ENCODE results near the gene UBAP1L. TPM values are rescaled to one million over a fixed set of nuclear protein-coding genes. Genes with fewer than 3 reads are reported as not detected.
A peak's percentile ranks its signal among the peaks of the same experiment; 100 is the strongest.

UBAP1L gene
- total and polyA plus RNA-seq, 2 experiments from 2014 or later = 0.43 to 0.89 TPM

DNA sequence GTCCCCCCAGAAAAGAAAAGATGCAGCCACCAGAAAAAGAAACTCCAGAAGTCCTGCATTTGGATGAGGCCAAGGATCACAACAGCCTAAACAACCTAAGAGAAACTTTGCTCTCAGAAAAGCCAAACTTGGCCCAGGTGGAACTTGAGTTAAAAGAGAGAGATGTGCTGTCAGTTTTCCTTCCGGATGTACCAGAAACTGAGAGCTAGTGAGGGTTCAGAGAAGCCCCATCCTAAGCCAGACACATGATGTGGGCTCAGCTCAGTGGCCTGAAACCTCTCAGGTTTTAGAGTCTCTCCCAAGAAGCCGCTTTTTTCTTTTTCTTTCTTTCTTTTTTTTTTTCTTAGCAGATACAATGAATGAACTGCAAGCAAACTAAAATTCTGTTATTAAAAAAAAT is 62.0 kb downstream of the UBAP1L start:
- TF ChIP-seq EZH2 (IDR thresholded peaks at IDR 0.05; ENCODE audit: insufficient read depth, poor library complexity, severe bottlenecking) (no peak), EZH2phosphoT487 (IDR thresholded peaks at IDR 0.05; ENCODE audit: insufficient read depth, low read depth) (no peak)
- Histone ChIP-seq H3K4me1 (ENCODE audit: insufficient read depth) (peaks cover 4% of the 10 kb centered on the region; the same call in 1 of the 2 replicates), H3K4me2 (ENCODE audit: unreplicated experiment) (no peak overlapping the region), H3K27me3 (replicated peaks; ENCODE audit: insufficient read depth) (no peaks in the 10 kb centered on the region), H3K79me2 (ENCODE audit: insufficient read depth) (no peaks in the 10 kb centered on the region), H3K9ac (no peak overlapping the region), H3K9me2 (ENCODE audit: insufficient read depth) (no peaks in the 10 kb centered on the region), H4K20me1 (ENCODE audit: insufficient read depth) (no peaks in the 10 kb centered on the region), H2AFZ (no peak overlapping the region), H3K27ac (no peak overlapping the region), H3K9me3 (ENCODE audit: low read depth) (no peaks in the 10 kb centered on the region), H3F3A (ENCODE audit: insufficient read depth) (no peaks in the 10 kb centered on the region; the same call in none of the 2 replicates), H3K36me3 (ENCODE audit: low read depth) (no peaks in the 10 kb centered on the region), H3K4me3 (no peak overlapping the region)
- no peak for DNase-seq
- in situ Hi-C loops (cut with MboI) = no loop called here
- WGBS, 2 experiments (ENCODE audit: low coverage in 1 of 2, low lambda C conversion rate in 2 of 2, missing lambda C conversion rate in 2 of 2) = 70 to 87% methylated on average over 2 of the region's 2 CpGs

DNA sequence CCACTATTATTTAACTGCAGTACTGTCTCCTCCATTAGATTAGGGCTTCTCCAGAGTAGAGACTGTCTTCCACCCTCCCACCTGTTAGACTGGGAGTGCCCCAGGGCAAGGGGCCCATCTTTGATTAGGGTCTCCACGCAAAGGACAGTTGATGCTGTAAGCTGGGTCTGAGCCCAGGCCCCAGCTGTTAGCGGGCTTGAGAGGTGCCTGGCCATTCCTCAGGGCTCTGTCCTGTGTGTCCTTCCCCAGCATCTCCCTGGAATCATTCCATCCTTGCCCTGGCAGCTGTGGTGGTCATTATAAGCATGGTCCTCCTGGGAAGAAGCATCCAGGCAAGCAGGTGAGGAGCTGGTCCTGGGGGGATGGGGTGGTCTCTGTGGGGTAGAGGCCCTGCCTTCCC is 63.7 kb downstream of the UBAP1L start:
- Histone ChIP-seq H3K4me1 (ENCODE audit: insufficient read depth) (peaks cover 4% of the 10 kb centered on the region; the same call in 1 of the 2 replicates), H3K79me2 (ENCODE audit: insufficient read depth) (no peaks in the 10 kb centered on the region), H3K4me2 (ENCODE audit: unreplicated experiment) (no peak overlapping the region), H3K9ac (no peak overlapping the region), H3K9me3 (ENCODE audit: low read depth) (no peaks in the 10 kb centered on the region), H3K27me3 (replicated peaks; ENCODE audit: insufficient read depth) (no peaks in the 10 kb centered on the region), H3K4me3 (no peak overlapping the region), H4K20me1 (ENCODE audit: insufficient read depth) (no peaks in the 10 kb centered on the region), H3K9me2 (ENCODE audit: insufficient read depth) (no peaks in the 10 kb centered on the region), H3F3A (ENCODE audit: insufficient read depth) (no peaks in the 10 kb centered on the region; the same call in 1 of the 2 replicates), H3K36me3 (ENCODE audit: low read depth) (no peaks in the 10 kb centered on the region), H2AFZ (no peak overlapping the region), H3K27ac (no peak overlapping the region)
- 83 to 92% methylated on average over 2 of the region's 2 CpGs for WGBS, 2 experiments (ENCODE audit: low coverage in 1 of 2, low lambda C conversion rate in 2 of 2, missing lambda C conversion rate in 2 of 2)
- TF ChIP-seq EZH2 (IDR thresholded peaks at IDR 0.05; ENCODE audit: insufficient read depth, poor library complexity, severe bottlenecking) (no peak), EZH2phosphoT487 (IDR thresholded peaks at IDR 0.05; ENCODE audit: insufficient read depth, low read depth) (no peak)
- in situ Hi-C loops (cut with MboI) = no loop called here
- DNase-seq = no peak

DNA sequence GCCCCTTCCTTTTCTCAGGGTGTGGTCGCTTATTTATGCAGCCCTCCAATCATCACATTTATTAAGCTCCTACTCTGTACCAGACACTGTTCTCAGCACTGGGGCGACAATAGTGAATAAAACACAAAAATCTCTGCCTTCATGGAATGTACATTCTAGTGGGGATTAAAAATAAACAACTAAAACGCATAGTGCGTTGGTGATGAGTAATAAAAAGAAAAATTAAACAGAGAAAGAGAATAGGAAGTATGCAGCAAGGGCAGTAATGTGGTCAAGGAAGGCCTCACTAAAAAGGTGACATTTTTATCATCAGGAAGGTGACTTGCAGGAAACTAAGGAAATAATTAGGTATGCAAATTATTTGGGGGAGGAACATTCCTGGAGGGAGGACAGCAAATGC is 64.7 kb downstream of the UBAP1L start:
- H3K4me3 ChIP-seq = no peak overlapping the region
- in situ Hi-C loops (cut with MboI) = no loop called here
- H3K4me2 ChIP-seq (ENCODE audit: unreplicated experiment) = no peak overlapping the region
- no peaks in the 10 kb centered on the region for H3F3A ChIP-seq (ENCODE audit: insufficient read depth)
- no peaks in the 10 kb centered on the region for H3K9me2 ChIP-seq (ENCODE audit: insufficient read depth)
- H3K79me2 ChIP-seq (ENCODE audit: insufficient read depth) = no peaks in the 10 kb centered on the region
- WGBS, 2 experiments (ENCODE audit: low coverage in 1 of 2, low lambda C conversion rate in 2 of 2, missing lambda C conversion rate in 2 of 2) = 67 to 83% methylated on average over 4 of the region's 4 CpGs
- DNase-seq = no peak
- H3K9ac ChIP-seq = no peak overlapping the region
- H3K9me3 ChIP-seq (ENCODE audit: low read depth) = no peaks in the 10 kb centered on the region
- H3K4me1 ChIP-seq (ENCODE audit: insufficient read depth) = peaks cover 4% of the 10 kb centered on the region; the same call in 1 of the 2 replicates
- no peak overlapping the region for H2AFZ ChIP-seq
- TF ChIP-seq EZH2 (IDR thresholded peaks at IDR 0.05; ENCODE audit: insufficient read depth, poor library complexity, severe bottlenecking) (no peak), EZH2phosphoT487 (IDR thresholded peaks at IDR 0.05; ENCODE audit: insufficient read depth, low read depth) (no peak)
- H3K36me3 ChIP-seq (ENCODE audit: low read depth) = no peaks in the 10 kb centered on the region
- no peak overlapping the region for H3K27ac ChIP-seq
- no peaks in the 10 kb centered on the region for H3K27me3 ChIP-seq (replicated peaks; ENCODE audit: insufficient read depth)
- H4K20me1 ChIP-seq (ENCODE audit: insufficient read depth) = no peaks in the 10 kb centered on the region

DNA sequence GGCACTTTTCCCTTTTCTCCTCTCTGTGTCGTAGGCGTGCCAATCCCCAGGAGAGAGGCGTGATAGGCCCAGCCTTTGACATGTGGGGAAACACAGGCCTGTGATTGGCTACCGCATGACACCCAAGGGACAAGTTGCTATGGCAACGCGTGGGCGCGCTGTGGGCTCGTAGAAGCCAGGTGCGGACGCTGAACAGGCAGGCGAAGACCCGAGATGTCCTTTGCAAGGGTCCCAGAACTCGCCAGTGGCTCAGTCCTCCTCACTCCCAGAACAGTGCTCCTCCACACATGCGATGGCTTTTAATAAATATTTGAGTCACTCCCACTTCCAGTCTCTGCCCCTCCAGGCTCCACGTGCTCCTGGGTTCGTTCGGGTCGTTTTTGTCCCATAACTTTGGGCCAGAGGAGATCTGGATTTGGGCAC is 65.6 kb downstream of the UBAP1L start:
- H3K36me3 ChIP-seq (ENCODE audit: low read depth) = no peaks in the 10 kb centered on the region
- peak overlapping the region; percentile 43 for H3K4me2 ChIP-seq (ENCODE audit: unreplicated experiment)
- H3K27me3 ChIP-seq (replicated peaks; ENCODE audit: insufficient read depth) = no peaks in the 10 kb centered on the region
- H4K20me1 ChIP-seq (ENCODE audit: insufficient read depth) = no peaks in the 10 kb centered on the region
- no peaks in the 10 kb centered on the region for H3K9me3 ChIP-seq (ENCODE audit: low read depth)
- in situ Hi-C loops (cut with MboI) = no loop called here
- peak; percentile 93 for DNase-seq
- peaks cover 11% of the 10 kb centered on the region; the same call in 1 of the 2 replicates for H3K4me1 ChIP-seq (ENCODE audit: insufficient read depth)
- no peaks in the 10 kb centered on the region for H3K79me2 ChIP-seq (ENCODE audit: insufficient read depth)
- H2AFZ ChIP-seq = peak overlapping the region; percentile 57
- H3K9me2 ChIP-seq (ENCODE audit: insufficient read depth) = no peaks in the 10 kb centered on the region
- peak overlapping the region; percentile 61 for H3K4me3 ChIP-seq
- H3K27ac ChIP-seq = no peak overlapping the region
- H3F3A ChIP-seq (ENCODE audit: insufficient read depth) = peaks cover 5% of the 10 kb centered on the region; the same call in 1 of the 2 replicates
- 11 to 12% methylated on average over 19 of the region's 19 CpGs for WGBS, 2 experiments (ENCODE audit: low coverage in 1 of 2, low lambda C conversion rate in 2 of 2, missing lambda C conversion rate in 2 of 2)
- TF ChIP-seq EZH2 (IDR thresholded peaks at IDR 0.05; ENCODE audit: insufficient read depth, poor library complexity, severe bottlenecking) (no peak), EZH2phosphoT487 (IDR thresholded peaks at IDR 0.05; ENCODE audit: insufficient read depth, low read depth) (no peak)
- H3K9ac ChIP-seq = no peak overlapping the region

DNA sequence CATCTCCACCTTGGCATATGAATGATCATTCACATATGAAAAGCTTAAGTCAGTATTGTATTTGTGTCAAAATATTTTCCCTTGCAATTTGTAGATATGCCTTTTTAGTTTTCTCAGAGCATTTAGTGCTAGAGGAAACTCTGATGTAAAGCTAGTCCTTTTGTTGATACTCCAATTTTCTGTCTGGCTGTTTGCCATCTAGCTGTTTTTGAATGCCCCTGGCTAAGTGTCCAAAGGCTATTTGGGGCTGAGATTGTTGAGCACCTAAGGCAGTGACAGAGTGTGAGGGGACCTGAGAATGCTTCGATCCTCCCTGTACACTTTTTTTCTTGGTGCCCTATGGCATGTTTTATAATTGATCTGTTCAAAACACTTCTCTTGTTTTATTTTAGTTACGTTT is 66.8 kb downstream of the UBAP1L start:
- DNase-seq = no peak
- Histone ChIP-seq H4K20me1 (ENCODE audit: insufficient read depth) (no peaks in the 10 kb centered on the region), H3K27me3 (replicated peaks; ENCODE audit: insufficient read depth) (no peaks in the 10 kb centered on the region), H3K36me3 (ENCODE audit: low read depth) (no peaks in the 10 kb centered on the region), H2AFZ (no peak overlapping the region), H3K27ac (no peak overlapping the region), H3K4me1 (ENCODE audit: insufficient read depth) (peaks cover 22% of the 10 kb centered on the region), H3F3A (ENCODE audit: insufficient read depth) (peaks cover 15% of the 10 kb centered on the region; the same call in 1 of the 2 replicates), H3K9me3 (ENCODE audit: low read depth) (no peaks in the 10 kb centered on the region), H3K79me2 (ENCODE audit: insufficient read depth) (no peaks in the 10 kb centered on the region), H3K9ac (no peak overlapping the region), H3K9me2 (ENCODE audit: insufficient read depth) (no peaks in the 10 kb centered on the region), H3K4me3 (no peak overlapping the region), H3K4me2 (ENCODE audit: unreplicated experiment) (no peak overlapping the region)
- whole genome bisulfite sequencing, 2 experiments (ENCODE audit: low coverage in 1 of 2, low lambda C conversion rate in 2 of 2, missing lambda C conversion rate in 2 of 2) = 67 to 71% methylated on average over 2 of the region's 2 CpGs
- TF ChIP-seq EZH2phosphoT487 (IDR thresholded peaks at IDR 0.05; ENCODE audit: insufficient read depth, low read depth) = no peak
- no peak for TF ChIP-seq EZH2 (IDR thresholded peaks at IDR 0.05; ENCODE audit: insufficient read depth, poor library complexity, severe bottlenecking)
- in situ Hi-C loops (cut with MboI) = no loop called here
